Brain microvascular endothelial cell (primary cell): ENCODE results near the gene SLC30A9.

ENCODE experiments used
- DNase-seq: peaks from one replicate; pipeline ENCODE4 v3.0.0-alpha.2; 2020
- H3K27ac ChIP-seq: fragments of 250-450 bp; sonication (Bioruptor Pico); 2 replicates; pipeline ENCODE4 v1.5.1; 2020; ENCODE audit warnings: mild to moderate bottlenecking, moderate library complexity
- H3K27me3 ChIP-seq: fragments of 250-450 bp; sonication (Bioruptor Pico); replicated peaks from 2 replicates; pipeline ENCODE4 v1.5.1; 2020; ENCODE audit warnings: mild to moderate bottlenecking
- H3K36me3 ChIP-seq: fragments of 250-450 bp; sonication (Bioruptor Pico); replicated peaks from 2 replicates; pipeline ENCODE4 v1.5.1; 2020; ENCODE audit warnings: mild to moderate bottlenecking
- H3K4me3 ChIP-seq: 2 replicates; pipeline ENCODE4 v1.5.1; 2011; ENCODE audit warnings: low read depth, mild to moderate bottlenecking, control low read depth, low read length, moderate library complexity
- in situ Hi-C: cut with HindIII; loops from 2 replicates; pipeline ENCODE4 v1.10.0; 2017; ENCODE audit warnings: low sequenced_read_pairs, low pct_ligation_motif_present
- TF ChIP-seq, protein P1 (sequence below): IDR thresholded peaks from 2 replicates; pipeline ENCODE4 v1.5.1; 2011; ENCODE audit warnings: low read depth, mild to moderate bottlenecking, moderate library complexity, low read length, control low read depth, inconsistent platforms; ENCODE audit errors: missing control alignments

SLC30A9 gene

DNA sequence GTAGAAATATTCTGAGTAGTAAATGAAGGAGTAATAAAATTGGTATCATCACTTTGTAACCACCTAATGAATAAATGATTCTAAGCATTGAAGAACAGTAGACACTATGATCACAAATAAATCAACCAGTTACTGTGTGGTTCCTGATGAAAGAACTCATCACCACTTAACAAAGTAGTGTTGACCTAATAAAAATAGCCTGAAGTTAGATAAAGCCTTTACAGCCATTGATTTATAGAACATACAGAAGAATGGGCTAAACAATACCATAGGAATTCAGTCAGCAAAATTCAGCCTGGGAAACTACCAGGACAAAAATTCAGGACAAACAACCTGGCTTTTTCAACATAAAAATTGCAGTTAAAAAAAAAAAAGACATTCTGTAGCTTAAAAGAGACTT is 9.0 kb downstream of the SLC30A9 start:
- TF ChIP-seq, protein P1, sequence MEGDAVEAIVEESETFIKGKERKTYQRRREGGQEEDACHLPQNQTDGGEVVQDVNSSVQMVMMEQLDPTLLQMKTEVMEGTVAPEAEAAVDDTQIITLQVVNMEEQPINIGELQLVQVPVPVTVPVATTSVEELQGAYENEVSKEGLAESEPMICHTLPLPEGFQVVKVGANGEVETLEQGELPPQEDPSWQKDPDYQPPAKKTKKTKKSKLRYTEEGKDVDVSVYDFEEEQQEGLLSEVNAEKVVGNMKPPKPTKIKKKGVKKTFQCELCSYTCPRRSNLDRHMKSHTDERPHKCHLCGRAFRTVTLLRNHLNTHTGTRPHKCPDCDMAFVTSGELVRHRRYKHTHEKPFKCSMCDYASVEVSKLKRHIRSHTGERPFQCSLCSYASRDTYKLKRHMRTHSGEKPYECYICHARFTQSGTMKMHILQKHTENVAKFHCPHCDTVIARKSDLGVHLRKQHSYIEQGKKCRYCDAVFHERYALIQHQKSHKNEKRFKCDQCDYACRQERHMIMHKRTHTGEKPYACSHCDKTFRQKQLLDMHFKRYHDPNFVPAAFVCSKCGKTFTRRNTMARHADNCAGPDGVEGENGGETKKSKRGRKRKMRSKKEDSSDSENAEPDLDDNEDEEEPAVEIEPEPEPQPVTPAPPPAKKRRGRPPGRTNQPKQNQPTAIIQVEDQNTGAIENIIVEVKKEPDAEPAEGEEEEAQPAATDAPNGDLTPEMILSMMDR: no peak
- Histone ChIP-seq H3K4me3 (no peak overlapping the region), H3K27me3 (no peaks in the 10 kb centered on the region), H3K27ac (no peak overlapping the region), H3K36me3 (no peaks in the 10 kb centered on the region)
- no peak for DNase-seq
- in situ Hi-C loops: no loop called here

DNA sequence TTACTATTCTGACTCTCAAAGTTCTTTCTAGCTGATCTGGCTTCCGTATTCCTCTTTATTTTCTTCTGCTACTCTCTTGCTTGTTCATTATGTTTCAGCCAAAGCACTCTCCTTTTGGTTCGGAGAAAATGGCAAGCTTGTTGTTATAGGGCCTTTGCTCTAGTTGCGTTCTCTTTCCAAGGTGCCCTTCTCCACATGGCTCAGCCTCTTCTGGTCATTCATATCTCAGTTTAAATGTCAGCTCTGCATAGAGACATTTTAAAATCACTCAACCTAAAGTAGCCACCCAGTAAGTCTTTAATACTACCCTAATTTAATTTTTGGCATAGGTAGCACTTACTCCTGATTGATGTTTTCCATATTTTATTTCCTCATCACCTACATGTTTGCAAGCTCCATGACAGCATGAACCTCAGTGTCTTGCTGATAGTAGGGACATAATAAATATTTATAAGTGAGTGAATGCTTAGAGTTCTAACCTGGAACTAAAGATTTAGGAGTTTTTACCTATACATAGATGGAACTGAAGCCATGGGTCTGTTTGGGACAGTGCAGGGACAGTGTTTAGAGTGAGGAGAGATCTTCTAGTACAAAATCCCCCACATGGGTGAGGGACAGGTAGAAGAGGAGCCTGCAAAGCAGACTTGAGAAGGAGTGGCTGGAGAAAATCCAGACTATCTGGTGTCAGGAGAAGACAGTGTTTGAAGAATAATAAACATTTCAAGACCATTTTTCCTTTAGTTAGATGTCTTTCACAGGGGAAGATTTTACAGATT is 17.9 kb downstream of the SLC30A9 start:
- no peak for DNase-seq
- Histone ChIP-seq H3K27me3 (no peaks in the 10 kb centered on the region), H3K27ac (no peak overlapping the region), H3K4me3 (no peak overlapping the region), H3K36me3 (no peaks in the 10 kb centered on the region)
- TF ChIP-seq, protein P1: no peak
- in situ Hi-C loops: no loop called here

DNA sequence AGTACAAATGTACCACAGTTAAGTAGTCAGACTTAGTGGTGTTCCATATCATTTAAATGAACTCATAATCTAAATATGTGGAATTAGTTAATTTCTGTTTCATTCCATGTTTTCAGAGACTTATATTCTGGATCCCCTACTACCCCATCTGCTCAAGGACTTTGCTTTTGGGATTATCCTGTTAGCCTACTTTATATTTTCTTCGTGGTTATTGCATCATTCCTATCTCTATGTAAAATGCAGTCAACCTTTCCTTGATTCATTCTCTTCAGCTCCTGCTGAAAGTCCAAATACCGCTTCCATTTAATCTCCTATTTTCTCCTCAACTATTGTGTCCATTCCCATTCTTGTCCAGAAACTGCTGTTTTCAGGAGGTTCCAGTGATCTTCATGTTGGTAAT is 25.1 kb downstream of the SLC30A9 start:
- in situ Hi-C loops: no loop called here
- Histone ChIP-seq H3K27me3 (no peaks in the 10 kb centered on the region), H3K27ac (no peak overlapping the region), H3K36me3 (no peaks in the 10 kb centered on the region), H3K4me3 (no peak overlapping the region)
- TF ChIP-seq, protein P1: no peak
- DNase-seq: no peak

DNA sequence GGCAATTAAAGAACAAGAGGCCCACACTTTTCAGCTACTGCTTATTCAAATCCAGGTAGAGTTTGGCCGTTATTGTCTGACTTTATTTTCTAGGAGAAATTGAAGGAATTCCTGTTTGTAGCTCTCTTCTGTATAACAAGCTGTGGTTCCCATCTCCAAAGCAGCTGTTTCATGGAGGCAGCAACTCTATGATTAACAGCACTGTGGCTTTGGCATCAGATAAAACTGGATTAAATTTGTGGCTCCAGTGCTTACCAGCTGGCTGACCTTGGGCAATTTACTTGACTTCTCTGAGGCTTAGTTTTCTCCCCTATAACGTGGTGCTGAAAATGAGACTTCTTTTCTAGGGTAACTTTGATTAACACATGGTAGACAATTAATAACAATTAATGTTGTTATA is 28.1 kb downstream of the SLC30A9 start:
- Histone ChIP-seq H3K27me3 (no peaks in the 10 kb centered on the region), H3K27ac (no peak overlapping the region), H3K36me3 (peaks cover 9% of the 10 kb centered on the region), H3K4me3 (no peak overlapping the region)
- no peak for DNase-seq
- in situ Hi-C loops: no loop called here
- TF ChIP-seq, protein P1: no peak

DNA sequence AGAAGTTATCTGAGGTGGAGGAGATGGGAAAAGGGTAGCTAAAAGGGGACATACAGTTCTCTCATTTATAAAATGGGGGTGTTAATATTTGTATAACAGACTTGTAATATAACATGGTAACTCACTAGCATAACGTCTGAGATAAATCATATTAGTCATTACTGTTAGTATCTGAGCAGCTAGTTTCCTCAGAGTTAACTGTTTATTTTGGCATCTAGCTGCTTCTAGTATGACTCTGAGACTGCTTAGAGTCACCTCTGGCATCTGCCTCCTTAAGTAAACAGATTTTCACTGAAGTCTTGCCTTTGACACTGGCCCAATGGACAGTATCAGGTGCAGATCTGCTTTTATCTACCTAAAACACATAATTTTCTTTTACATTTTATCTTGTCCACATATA is 58.1 kb downstream of the SLC30A9 start:
- TF ChIP-seq, protein P1: no peak
- in situ Hi-C loops: no loop called here
- Histone ChIP-seq H3K4me3 (no peak overlapping the region), H3K27ac (no peak overlapping the region), H3K27me3 (no peaks in the 10 kb centered on the region), H3K36me3 (peaks cover 1% of the 10 kb centered on the region)
- DNase-seq: peak; percentile 54
